HG03066 (cell line): ENCODE data around the gene PM20D2.

Experiments
- ATAC-seq: cut with Tn5 transposase; IDR thresholded peaks from one replicate; pipeline ENCODE4 v1.9.1; 2021; ENCODE audit warnings: low read depth; ENCODE audit not compliant: unreplicated experiment

PM20D2 gene

GRCh38 chr6:89198235-89198634 lies 52.4 kb downstream of the PM20D2 start:
- ATAC-seq: no peak

- no peak for ATAC-seq
Observed at GRCh38 chr6:89199579-89199978, 53.7 kb downstream of the PM20D2 start.

GRCh38 chr6:89200706-89201215 lies 54.9 kb downstream of the PM20D2 start:
- no peak for ATAC-seq

- ATAC-seq: no peak
Observed at GRCh38 chr6:89204096-89204495, 58.2 kb downstream of the PM20D2 start.

- ATAC-seq: no peak
Observed at GRCh38 chr6:89205819-89206218, 60.0 kb downstream of the PM20D2 start.

- ATAC-seq: no peak
Observed at GRCh38 chr6:89208551-89208950, 62.7 kb downstream of the PM20D2 start.

- ATAC-seq: no peak
Observed at GRCh38 chr6:89209457-89209856, 63.6 kb downstream of the PM20D2 start.

GRCh38 chr6:89212472-89212871 lies 66.6 kb downstream of the PM20D2 start:
- ATAC-seq: no peak

- no peak for ATAC-seq
Observed at GRCh38 chr6:89214197-89214596, 68.3 kb downstream of the PM20D2 start.
